GM21515 (cell line): ENCODE results near the gene C10orf105.

ENCODE experiments used
- ATAC-seq: cut with Tn5 transposase; IDR thresholded peaks from one replicate; pipeline ENCODE4 v1.9.1; 2021; ENCODE audit not compliant: unreplicated experiment

Gene C10orf105

DNA sequence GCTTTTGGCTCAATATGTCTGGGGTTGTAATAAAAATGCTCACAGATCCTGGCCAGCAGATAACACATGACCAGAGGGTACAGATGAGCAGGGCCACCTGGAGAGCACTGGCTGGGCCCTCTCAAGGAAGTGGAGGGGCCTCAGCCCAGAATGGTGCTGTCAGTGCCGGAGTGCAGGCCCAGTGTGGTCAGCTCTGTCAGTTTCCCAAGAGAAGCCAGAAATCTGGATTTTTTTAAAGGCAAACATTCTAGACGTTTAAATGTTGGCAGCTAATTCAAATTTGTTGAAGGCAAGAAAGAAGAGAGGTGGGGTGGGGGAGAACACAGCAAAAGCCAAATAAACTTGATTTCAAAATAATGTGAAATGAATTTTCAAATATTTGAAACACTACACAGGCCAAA is 2.0 kb downstream of the C10orf105 start:
- ATAC-seq, result no peak

GRCh38 chr10:71717056-71717455 is 2.5 kb downstream of the C10orf105 start:
- no peak for ATAC-seq

GRCh38 chr10:71716426-71716825 is 3.2 kb downstream of the C10orf105 start:
- no peak for ATAC-seq

- no peak for ATAC-seq
These were observed 3.7 kb downstream of the C10orf105 start for GRCh38 chr10:71715860-71716259.

DNA sequence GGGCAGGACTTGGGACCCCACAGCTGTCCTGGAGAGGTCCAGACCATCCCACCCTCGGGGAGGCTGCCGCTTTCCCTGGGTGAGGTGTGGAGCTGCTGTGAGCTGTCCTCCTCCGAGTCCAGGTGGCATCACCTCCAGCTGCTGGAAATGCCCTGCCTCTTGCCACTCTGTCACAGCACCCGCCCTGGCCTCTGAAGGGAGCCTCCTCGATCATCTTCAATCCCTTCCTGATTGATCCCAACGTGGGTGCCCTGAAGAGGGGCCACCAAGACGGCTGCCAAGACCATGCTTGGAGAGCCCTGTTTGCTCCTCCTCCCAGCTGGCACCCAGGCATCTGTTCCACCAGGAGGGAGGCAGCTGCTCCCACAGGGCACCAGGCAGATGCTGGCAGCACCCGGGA is 4.6 kb downstream of the C10orf105 start:
- ATAC-seq, result no peak

DNA sequence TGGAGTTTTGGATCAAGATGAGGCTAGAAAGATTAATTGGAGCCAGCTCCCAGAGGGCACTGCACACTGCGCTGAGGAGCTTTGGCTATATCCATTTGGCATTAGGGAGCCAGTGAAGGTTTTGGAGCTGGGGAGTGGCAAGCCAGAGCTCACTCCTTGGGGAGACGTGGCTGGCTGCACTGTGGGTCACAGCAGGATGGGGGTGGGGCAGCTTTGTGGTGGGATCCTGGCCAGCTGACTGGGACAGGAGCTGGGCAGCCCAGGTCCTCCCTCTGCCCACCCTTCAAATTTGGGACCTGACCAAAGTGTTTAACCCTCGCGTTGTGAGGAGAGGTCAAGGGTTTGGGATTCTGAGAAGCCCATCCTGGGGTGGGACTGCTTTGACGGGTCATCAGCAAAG is 5.0 kb downstream of the C10orf105 start:
- ATAC-seq, result no peak

DNA sequence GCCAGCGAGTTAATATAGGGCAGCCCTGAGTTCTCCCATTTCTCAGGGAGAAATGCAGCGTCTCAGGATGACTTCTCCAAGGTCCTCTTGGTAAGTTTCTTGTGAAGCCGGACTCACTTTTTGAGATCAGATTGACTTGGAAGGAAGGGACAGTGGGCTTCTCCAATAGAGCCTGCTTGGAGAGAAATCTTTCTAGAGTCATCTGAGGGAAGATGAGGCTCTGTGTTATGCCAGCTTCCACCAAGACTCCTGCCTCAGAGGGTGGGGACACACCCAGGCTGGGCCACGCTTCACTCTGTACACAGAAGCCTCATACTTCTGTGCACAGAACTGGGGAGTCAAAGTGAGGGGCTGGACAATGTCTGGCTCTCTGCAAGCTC is 5.6 kb downstream of the C10orf105 start:
- ATAC-seq, result no peak

DNA sequence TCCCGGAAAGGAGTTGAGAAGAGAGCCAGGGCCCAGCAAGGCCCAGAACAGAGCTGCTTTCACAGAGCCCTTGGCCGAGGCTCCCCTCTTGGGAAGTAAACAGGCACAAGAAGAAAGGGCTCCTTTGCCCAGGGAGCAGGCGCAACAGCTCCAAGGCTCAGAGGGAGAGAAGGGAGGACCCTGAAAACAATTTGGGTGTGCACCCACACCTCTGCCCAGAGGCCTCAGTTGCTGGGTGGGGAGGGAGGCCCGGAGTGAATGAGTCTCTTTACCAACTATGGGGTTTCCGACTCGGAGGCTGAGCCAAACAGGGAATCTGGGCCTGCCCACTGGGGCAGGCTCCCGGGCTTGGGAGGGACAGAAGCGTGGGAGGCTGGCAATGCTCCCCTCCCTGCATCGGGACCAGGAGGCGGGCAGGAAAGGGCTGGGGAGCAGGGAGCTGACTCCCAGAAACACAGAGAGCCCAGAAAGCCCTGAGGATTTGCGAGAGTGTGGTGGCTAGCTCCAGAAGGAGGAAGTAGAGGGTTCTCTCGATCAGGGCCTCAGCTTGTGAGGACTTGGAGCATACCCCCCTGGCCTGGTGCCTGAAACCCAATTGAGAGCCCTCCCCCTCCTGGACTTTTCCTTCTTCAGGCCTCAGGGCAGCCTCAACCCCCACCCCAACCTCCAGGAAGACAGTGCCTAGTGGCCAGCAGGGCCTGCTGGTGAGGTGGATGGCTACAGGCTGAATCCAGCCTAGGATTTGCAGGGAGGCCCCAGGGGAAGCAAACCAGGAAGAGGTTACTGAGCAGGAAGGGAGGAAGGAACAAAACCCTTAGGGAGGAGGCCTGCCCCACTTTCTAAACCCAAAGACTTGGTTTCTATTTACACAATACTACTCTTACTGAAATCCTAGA is 6.2 kb downstream of the C10orf105 start:
- ATAC-seq, result no peak

DNA sequence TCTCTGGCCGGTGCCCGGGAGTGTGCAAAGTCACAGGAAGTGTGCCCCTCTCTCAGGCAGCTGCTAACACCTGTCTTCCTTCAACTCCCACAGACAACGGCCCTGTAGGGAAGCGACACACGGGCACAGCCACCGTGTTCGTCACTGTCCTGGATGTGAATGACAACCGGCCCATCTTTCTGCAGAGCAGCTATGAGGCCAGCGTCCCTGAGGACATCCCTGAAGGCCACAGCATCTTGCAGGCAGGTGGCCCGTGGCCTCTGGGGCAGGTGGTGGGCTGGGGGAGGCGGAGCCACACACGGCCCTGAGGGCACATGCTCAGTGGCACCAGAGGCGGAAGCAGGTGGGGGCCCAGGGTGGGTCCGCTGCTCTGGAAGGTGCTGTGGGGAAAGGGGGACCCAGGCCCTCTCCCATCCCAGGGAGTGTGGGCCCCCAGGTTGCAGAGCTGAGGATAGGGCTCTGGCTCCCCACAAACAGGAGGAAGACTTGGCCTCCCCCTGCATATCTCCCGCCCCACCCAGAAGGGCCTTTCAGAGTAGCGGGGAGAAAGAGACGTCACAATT is 6.9 kb downstream of the C10orf105 start:
- no peak for ATAC-seq

GRCh38 chr10:71712170-71712569 is 7.4 kb downstream of the C10orf105 start:
- ATAC-seq, result no peak

GRCh38 chr10:71711052-71711623 is 8.4 kb downstream of the C10orf105 start:
- no peak for ATAC-seq

DNA sequence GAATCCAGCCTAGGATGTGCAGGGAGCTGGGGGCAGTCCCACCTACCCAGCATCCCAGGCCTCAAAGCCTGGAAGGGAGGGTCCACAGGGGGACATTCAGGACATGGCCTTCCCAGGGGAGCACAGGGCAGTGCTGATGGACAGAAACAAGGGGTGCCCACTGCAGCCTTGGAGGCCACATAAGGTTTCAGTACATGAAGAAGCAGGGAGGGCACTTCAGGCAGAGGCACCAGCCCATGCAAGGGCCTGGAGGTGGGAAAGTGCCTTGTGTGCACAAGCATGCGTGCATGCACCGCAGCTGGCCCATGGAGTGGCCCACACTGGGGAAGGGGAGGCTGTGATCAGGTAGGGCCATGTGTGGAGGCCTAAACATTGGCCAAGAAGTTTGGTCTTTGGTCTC is 9.1 kb downstream of the C10orf105 start:
- no peak for ATAC-seq

DNA sequence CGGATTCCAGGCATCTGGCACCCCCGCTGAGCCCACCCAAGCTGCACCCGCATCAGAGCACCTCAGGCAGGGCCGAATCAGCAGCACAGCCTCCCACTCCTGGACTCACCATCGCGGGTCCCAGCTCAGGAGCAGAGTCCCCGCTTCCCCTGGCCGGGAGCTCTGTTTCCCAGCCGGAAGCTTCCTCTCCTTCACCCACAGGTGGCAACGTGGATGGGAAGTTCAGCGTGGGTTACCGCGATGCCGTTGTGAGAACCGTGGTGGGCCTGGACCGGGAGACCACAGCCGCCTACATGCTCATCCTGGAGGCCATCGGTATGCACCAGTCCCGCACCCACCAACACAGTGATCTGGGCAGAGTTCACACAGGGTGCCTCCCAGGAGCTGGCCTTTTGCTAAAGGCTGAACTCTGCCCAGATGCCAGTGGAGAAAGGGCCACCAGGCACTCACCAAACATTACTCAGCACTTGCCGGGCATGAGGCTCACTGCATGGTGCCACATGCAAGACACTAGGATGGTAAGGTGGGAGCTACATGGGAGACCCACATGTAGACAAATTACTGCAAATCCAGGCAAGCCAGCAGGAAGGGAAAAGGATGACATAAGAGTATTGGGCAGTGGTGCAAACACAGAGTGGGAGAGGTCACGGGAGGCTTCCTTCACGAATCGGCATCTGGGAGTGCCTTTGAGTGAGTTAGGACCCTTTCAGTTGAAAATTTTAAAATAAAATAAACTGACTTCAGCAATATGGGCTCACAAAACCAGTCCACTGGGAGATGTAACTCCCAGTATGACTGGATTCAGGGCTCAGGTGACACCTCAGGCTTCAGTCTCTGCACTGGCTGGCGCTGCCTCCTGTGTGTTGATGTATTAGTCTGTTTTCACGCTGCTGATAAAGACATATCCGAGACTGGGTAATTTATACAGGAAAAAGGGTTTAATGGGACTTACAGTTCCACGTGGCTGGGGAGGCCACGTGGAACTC is 10.4 kb downstream of the C10orf105 start:
- ATAC-seq, result no peak

- ATAC-seq, result no peak
These were observed 11.3 kb downstream of the C10orf105 start for GRCh38 chr10:71708301-71708703.

DNA sequence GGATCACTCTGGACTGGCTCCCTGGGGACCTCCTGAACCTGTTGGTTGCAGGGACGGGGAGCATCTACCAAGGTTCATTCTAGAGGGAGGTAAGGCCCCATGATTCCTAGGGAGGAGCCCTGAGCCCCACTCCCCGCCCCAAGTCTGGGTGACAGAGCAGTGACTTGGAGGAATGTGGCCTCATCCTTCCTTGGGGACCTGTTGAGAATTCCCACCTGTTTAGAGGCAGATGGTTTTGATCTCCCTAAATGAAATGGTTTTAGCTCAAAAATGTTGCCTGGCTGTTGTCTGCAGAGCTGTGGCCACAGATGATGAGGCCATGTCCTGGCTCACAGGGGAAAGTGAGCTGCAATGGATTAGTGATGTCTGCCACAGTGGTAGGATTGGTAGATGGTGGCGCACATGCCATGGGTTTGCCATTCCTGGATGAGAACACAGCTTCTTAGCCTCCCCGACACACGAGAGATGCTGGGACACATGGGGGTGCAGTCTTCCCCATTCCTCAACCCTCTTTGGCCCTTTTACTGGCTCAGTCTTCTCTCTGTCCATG is 12.3 kb downstream of the C10orf105 start:
- no peak for ATAC-seq

- ATAC-seq, result no peak
These were observed 13.1 kb downstream of the C10orf105 start for GRCh38 chr10:71706216-71707121.

GRCh38 chr10:71705582-71705981 is 14.0 kb downstream of the C10orf105 start:
- no peak for ATAC-seq

DNA sequence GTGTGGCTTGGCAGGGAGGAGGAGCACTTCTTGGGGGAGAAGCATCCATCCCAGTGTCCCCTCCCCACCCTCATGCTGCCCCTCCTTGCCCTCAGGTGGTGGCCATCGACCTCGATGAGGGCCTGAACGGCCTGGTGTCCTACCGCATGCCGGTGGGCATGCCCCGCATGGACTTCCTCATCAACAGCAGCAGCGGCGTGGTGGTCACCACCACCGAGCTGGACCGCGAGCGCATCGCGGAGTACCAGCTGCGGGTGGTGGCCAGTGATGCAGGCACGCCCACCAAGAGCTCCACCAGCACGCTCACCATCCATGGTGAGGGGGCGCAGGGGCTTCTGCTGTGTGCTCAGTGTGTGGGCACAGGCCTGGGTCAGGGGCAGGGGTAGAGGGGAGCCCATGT is 14.8 kb downstream of the C10orf105 start:
- no peak for ATAC-seq

- no peak for ATAC-seq
These were observed 16.0 kb downstream of the C10orf105 start for GRCh38 chr10:71703577-71703976.
